IPS-11a (cell line): ENCODE measurements around the gene FBXL14.
A peak's percentile ranks its signal among the peaks of the same experiment; 100 is the strongest.

Experiments
- H3K4me3 ChIP-seq: one replicate; pipeline ENCODE4 v1.5.1; 2013; ENCODE audit warnings: low read depth, low read length, control low read depth

Gene FBXL14

GRCh38 chr12:1595026-1595561 is 713 bp upstream of the FBXL14 start:
- H3K4me3 ChIP-seq, result peak overlapping the region; percentile 59

GRCh38 chr12:1594006-1594260 is 448 bp downstream of the FBXL14 start:
- H3K4me3 ChIP-seq, result peak overlapping the region; percentile 57

- peak overlapping the region; percentile 57 for H3K4me3 ChIP-seq
Measured at GRCh38 chr12:1593174-1594005, 991 bp downstream of the FBXL14 start.

GRCh38 chr12:1592444-1593173 is 1.8 kb downstream of the FBXL14 start:
- peak overlapping the region; percentile 57 for H3K4me3 ChIP-seq

- H3K4me3 ChIP-seq, result no peak overlapping the region
Measured at GRCh38 chr12:1591543-1591942, 2.8 kb downstream of the FBXL14 start.

- peak overlapping the region; percentile 33 for H3K4me3 ChIP-seq
Measured at GRCh38 chr12:1591034-1591433, 3.3 kb downstream of the FBXL14 start.

GRCh38 chr12:1590221-1590979 is 4.0 kb downstream of the FBXL14 start:
- peak overlapping the region; percentile 33 for H3K4me3 ChIP-seq

GRCh38 chr12:1588575-1588947 is 5.8 kb downstream of the FBXL14 start:
- no peak overlapping the region for H3K4me3 ChIP-seq

- H3K4me3 ChIP-seq, result no peak overlapping the region
Measured at GRCh38 chr12:1587927-1588574, 6.3 kb downstream of the FBXL14 start.

- no peak overlapping the region for H3K4me3 ChIP-seq
Measured at GRCh38 chr12:1584326-1584725, 10.1 kb downstream of the FBXL14 start.

GRCh38 chr12:1583421-1584078 is 10.8 kb downstream of the FBXL14 start:
- H3K4me3 ChIP-seq, result no peak overlapping the region

- no peak overlapping the region for H3K4me3 ChIP-seq
Measured at GRCh38 chr12:1582709-1583050, 11.7 kb downstream of the FBXL14 start.

- H3K4me3 ChIP-seq, result no peak overlapping the region
Measured at GRCh38 chr12:1581973-1582708, 12.2 kb downstream of the FBXL14 start.

- H3K4me3 ChIP-seq, result no peak overlapping the region
Measured at GRCh38 chr12:1580526-1580925, 13.9 kb downstream of the FBXL14 start.

GRCh38 chr12:1579651-1580435 is 14.5 kb downstream of the FBXL14 start:
- H3K4me3 ChIP-seq, result no peak overlapping the region

- H3K4me3 ChIP-seq, result no peak overlapping the region
Measured at GRCh38 chr12:1576410-1577241, 17.8 kb downstream of the FBXL14 start.

GRCh38 chr12:1575408-1576401 is 18.7 kb downstream of the FBXL14 start:
- no peak overlapping the region for H3K4me3 ChIP-seq
